Thoracic aorta (tissue), 2 donors: Measurements from ENCODE around the gene SEZ6L2. TPM values are rescaled to one million over a fixed set of nuclear protein-coding genes. Genes with fewer than 3 reads are reported as not detected.

Source experiments
- ATAC-seq: fragments of 150-250 bp; one replicate; pipeline ENCODE4 v1.8.0; 2017; ENCODE audit warnings: low read depth; ENCODE audit not compliant: insufficient number of reproducible peaks, low FRiP score
- DNase-seq: peaks from one replicate; pipeline ENCODE4 v3.0.0-alpha.2; 2020; ENCODE audit warnings: low spot score
- H3K27ac ChIP-seq, 2 donors: fragments of 200-600 bp; sonication (generic); 1 replicate in 1 of 2; 2 replicates in 1 of 2; pipeline ENCODE4 v1.5.1; 2016; ENCODE audit warnings: mild to moderate bottlenecking in 2 of 2, moderate library complexity in 2 of 2
- H3K27me3 ChIP-seq: fragments of 200-600 bp; sonication (generic); replicated peaks from 2 replicates; pipeline ENCODE4 v1.6.0; 2016; ENCODE audit warnings: mild to moderate bottlenecking; ENCODE audit not compliant: insufficient read depth
- H3K36me3 ChIP-seq: fragments of 200-600 bp; sonication (generic); one replicate; pipeline ENCODE4 v1.5.1; 2016
- H3K4me1 ChIP-seq, 2 donors: fragments of 200-600 bp; sonication (generic); 1 replicate in 1 of 2; 2 replicates in 1 of 2; pipeline versions ENCODE4 v1.5.1 to v1.6.0; 2016; ENCODE audit warnings: low read depth in 2 of 2, mild to moderate bottlenecking in 1 of 2; ENCODE audit not compliant: control insufficient read depth in 1 of 2
- H3K4me3 ChIP-seq: fragments of 200-600 bp; sonication (generic); 2 replicates; pipeline ENCODE4 v1.5.1; 2016; ENCODE audit warnings: mild to moderate bottlenecking
- H3K9me3 ChIP-seq: fragments of 200-600 bp; sonication (generic); 2 replicates; pipeline ENCODE4 v1.5.1; 2016
- CTCF ChIP-seq: fragments of 200-600 bp; sonication (generic); IDR thresholded peaks from one replicate; pipeline ENCODE4 v1.5.1; 2019; ENCODE audit warnings: antibody characterized with exemption
- total RNA-seq, 2 donors: library from RNA; depleted of rRNA; stranded (reverse); fragments of >200 nt; gene quantifications; one replicate each; pipeline versions ENCODE4 v1.1.0 to v1.2.3, GENCODE V29; 2016

SEZ6L2 gene
- total RNA-seq, 2 donors from 2014 or later, result 0.63 to 1.4 TPM

GRCh38 chr16:29821643-29822115 lies 77.7 kb downstream of the SEZ6L2 start:
- TF ChIP-seq CTCF, result no peak
- peak; percentile 56 for ATAC-seq

More at GRCh38 chr16:29821643-29822115, 77.7 kb downstream of the SEZ6L2 start:
- H3K4me1 ChIP-seq, result peaks cover 55 to 85% of the 10 kb centered on the region in 2 donors
- H3K9me3 ChIP-seq, result no peaks in the 10 kb centered on the region
- no peaks in the 10 kb centered on the region for H3K27me3 ChIP-seq
- H3K4me3 ChIP-seq, result peak overlapping the region; percentile 97
- no peak for DNase-seq
- H3K27ac ChIP-seq, result peak overlapping the region; percentile 88 to 95
- no peaks in the 10 kb centered on the region for H3K36me3 ChIP-seq

Other genes starting within 250 kb of the SEZ6L2 start
- gene SPN, start 236.3 kb downstream of the SEZ6L2 start, total RNA-seq, result 10 to 100 TPM in 1 of 2 donors, 1 to 10 TPM in 1; 1.1 to 10.2 TPM
- 1 to 10 TPM in 1 of 2 donors, under 1 TPM in 1; 0.95 to 1.3 TPM for gene QPRT, start 220.4 kb downstream of the SEZ6L2 start, total RNA-seq
- 1 to 10 TPM; 2.8 to 3.4 TPM for gene C16orf54, start 153.6 kb downstream of the SEZ6L2 start, total RNA-seq
- not detected for gene ZG16, start 121.3 kb downstream of the SEZ6L2 start, total RNA-seq
- 10 to 100 TPM; 11.4 to 15.2 TPM for gene KIF22, start 108.8 kb downstream of the SEZ6L2 start, total RNA-seq
- gene MAZ, start 93.0 kb downstream of the SEZ6L2 start, total RNA-seq, result 10 to 100 TPM; 73.0 to 99.4 TPM
- gene PRRT2, start 87.4 kb downstream of the SEZ6L2 start, total RNA-seq, result 10 to 100 TPM; 39.4 to 40.8 TPM
- 10 to 100 TPM; 40.8 to 45.2 TPM for gene PAGR1, start 83.4 kb downstream of the SEZ6L2 start, total RNA-seq
- 100 to 1,000 TPM; 175 to 190 TPM for gene MVP, start 79.1 kb downstream of the SEZ6L2 start, total RNA-seq
- gene CDIPT, start 36.3 kb downstream of the SEZ6L2 start, total RNA-seq, result 100 to 1,000 TPM in 1 of 2 donors, 10 to 100 TPM in 1; 92.1 to 107 TPM
- under 1 TPM in 1 of 2 donors, not detected in 1; 0.27 TPM for gene ASPHD1, start 938 bp upstream of the SEZ6L2 start, total RNA-seq
- gene KCTD13, start 26.7 kb upstream of the SEZ6L2 start, total RNA-seq, result 10 to 100 TPM; 29.2 to 37.1 TPM
- 100 to 1,000 TPM in 1 of 2 donors, 10 to 100 TPM in 1; 79.7 to 161 TPM for gene TMEM219, start 62.5 kb upstream of the SEZ6L2 start, total RNA-seq
- 10 to 100 TPM; 54.6 to 55.0 TPM for gene TAOK2, start 74.3 kb upstream of the SEZ6L2 start, total RNA-seq
- 10 to 100 TPM in 1 of 2 donors, 1 to 10 TPM in 1; 6.1 to 17.7 TPM for gene HIRIP3, start 96.1 kb upstream of the SEZ6L2 start, total RNA-seq
- gene INO80E, start 96.7 kb upstream of the SEZ6L2 start, total RNA-seq, result 10 to 100 TPM; 67.4 to 81.8 TPM
- under 1 TPM in 1 of 2 donors, not detected in 1; 0.56 TPM for gene DOC2A, start 111.5 kb upstream of the SEZ6L2 start, total RNA-seq
- not detected for gene C16orf92, start 123.6 kb upstream of the SEZ6L2 start, total RNA-seq
- not detected for gene TLCD3B, start 131.7 kb upstream of the SEZ6L2 start, total RNA-seq
- gene ALDOA, start 166.2 kb upstream of the SEZ6L2 start, total RNA-seq, result 100 to 1,000 TPM; 569 to 841 TPM
- 10 to 100 TPM; 37.7 to 54.2 TPM for gene PPP4C, start 176.4 kb upstream of the SEZ6L2 start, total RNA-seq
- gene TBX6, start 192.4 kb upstream of the SEZ6L2 start, total RNA-seq, result under 1 TPM in 1 of 2 donors, not detected in 1; 0.56 TPM
- gene YPEL3, start 196.7 kb upstream of the SEZ6L2 start, total RNA-seq, result 100 to 1,000 TPM in 1 of 2 donors, 10 to 100 TPM in 1; 69.2 to 105 TPM
- 1 to 10 TPM; 4.6 to 6.0 TPM for gene GDPD3, start 214.0 kb upstream of the SEZ6L2 start, total RNA-seq
- gene MAPK3, start 223.7 kb upstream of the SEZ6L2 start, total RNA-seq, result 100 to 1,000 TPM in 1 of 2 donors, 10 to 100 TPM in 1; 41.3 to 108 TPM